Ureter (tissue), 1 donor: ENCODE data around the gene STAC2. TPM values are rescaled to one million over a fixed set of nuclear protein-coding genes. Genes with fewer than 3 reads are reported as not detected.
"Not testable (repeated sequence)": the region's sequence is repeated elsewhere in the genome, so short reads cannot be mapped to it uniquely, and the experiment has no call there.

Experiments
- DNase-seq: peaks from one replicate; pipeline ENCODE4 v3.0.0-alpha.2; 2020; ENCODE audit warnings: low spot score
- total RNA-seq: library from RNA; stranded (reverse); gene quantifications from one replicate; pipeline ENCODE4 v1.2.4, GENCODE V29; 2023
- donor health status: DM: yes; HTN: yes; CAD: no.

Gene STAC2, protein sequence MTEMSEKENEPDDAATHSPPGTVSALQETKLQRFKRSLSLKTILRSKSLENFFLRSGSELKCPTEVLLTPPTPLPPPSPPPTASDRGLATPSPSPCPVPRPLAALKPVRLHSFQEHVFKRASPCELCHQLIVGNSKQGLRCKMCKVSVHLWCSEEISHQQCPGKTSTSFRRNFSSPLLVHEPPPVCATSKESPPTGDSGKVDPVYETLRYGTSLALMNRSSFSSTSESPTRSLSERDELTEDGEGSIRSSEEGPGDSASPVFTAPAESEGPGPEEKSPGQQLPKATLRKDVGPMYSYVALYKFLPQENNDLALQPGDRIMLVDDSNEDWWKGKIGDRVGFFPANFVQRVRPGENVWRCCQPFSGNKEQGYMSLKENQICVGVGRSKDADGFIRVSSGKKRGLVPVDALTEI
- total RNA-seq: 1.6 TPM

- no peak for DNase-seq
These were observed at the start of gene STAC2 for GRCh38 chr17:39225308-39225958. TSS of gene STAC2 (minus strand) at chr17:39225945. CDS start at chr17:39225502, 443 bp downstream.

- DNase-seq: no peak
These were observed 45.8 kb upstream of the STAC2 start for GRCh38 chr17:39271546-39271945.

DNA sequence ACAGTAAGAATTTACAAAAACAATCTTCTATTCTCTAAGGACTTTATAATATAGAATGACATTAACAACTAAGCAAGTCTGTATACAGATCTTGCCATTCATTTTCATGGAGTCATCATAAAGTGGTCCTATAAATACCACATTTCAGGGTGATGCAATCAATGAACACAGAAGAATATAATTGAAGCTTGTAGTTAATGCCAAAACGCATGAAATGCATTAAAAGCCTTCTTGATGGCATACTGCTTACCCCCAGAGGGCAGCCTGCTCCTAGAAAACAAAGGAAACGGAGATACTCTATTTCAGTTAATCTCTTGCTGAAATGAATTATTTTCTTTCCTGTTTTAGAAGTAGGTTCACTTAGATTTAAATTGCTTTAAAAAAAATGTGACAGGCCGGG, 45.2 kb upstream of the STAC2 start:
- no peak for DNase-seq

- peak; percentile 5 for DNase-seq
These were observed 38.4 kb upstream of the STAC2 start for GRCh38 chr17:39264119-39264518.

GRCh38 chr17:39261286-39261685, 35.5 kb upstream of the STAC2 start:
- DNase-seq: peak; percentile 14

DNA sequence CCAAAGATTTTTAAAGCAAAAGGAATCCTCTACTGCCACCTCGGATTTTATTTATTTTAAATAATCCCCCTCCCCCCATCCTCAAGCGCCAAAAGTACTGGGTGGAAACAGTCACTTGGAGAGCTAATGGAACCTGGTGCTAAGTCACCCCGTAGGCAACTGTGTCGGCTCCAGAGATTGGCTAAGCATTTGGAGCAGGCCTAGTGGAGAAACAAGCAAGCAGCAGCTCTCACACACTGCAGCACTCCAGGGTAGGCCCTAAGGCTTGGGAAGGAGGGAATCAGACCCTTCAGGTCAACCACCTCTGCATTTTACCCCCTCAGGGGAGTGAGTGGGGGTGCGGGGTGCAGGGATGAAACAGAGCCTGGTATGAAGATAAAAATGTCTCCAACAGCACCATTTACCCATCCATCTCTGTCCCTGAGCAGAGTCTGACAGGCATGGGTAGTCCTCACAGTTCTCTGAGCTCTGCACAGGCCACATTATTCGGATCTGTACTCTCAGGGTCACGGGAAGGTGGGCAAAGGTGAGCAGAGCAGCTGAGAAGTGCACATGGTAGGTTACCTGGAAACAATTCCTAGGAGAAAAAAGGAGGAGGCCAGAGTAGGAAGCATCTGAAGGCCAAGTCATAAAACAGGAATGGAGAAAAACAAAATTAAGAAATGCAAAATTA, 27.2 kb upstream of the STAC2 start:
- no peak for DNase-seq

DNA sequence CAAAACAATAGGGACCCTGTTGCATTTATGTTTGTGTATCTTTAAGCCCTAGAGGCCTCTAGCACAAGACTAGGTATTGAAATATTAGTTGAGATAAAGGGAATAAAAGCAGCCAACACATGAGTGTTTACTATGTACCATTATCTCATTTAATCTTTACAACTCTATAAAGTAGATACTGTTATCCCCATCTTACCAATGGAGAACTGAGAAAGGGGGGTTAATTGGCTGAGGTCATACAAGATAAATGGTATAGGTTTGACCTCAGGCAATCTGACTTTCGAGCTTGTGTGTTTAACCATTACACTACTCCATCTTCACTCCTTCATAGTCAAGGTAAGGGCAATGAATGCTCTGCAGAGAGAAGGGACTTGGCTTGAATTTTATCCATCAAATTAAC, 26.3 kb upstream of the STAC2 start:
- no peak for DNase-seq

DNA sequence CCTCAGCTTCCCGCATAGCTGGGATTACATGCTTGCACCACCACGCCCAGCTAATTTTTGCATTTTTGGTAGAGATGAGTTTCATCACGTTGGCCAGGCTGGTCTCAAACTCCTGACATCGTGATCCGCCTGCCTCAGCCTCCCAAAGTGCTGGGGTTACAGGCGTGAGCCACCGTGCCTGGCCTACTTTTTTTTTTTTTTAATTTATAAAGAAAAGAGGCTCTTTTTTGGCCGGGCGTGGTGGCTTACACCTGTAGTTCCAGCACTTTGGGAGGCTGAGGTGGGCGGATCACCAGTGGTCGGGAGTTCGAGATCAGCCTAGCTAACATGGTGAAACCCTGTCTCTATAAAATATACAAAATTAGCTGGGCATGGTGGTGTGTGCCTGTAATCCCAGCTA, 24.3 kb upstream of the STAC2 start:
- DNase-seq: not testable (repeated sequence)

DNA sequence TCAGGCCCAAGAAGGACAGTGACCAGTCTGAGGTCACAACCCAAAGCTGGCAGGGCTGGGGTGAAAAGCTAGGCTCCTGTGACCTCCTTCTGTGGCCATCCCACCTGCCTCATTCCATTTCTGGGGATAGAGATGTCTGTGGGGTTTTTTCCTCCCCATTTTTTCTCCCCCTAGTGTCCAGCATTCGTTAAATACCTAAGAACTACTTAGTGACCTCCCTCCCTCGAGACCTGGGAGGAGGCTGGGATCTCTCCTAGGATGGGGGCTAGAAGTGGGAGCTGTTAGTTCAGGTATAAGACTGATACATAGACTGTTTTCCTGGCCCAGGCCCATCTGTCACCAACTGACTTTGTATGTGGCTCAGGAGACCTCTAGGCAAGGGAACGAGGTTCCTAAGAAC, 20.5 kb upstream of the STAC2 start:
- no peak for DNase-seq

- DNase-seq: peak; percentile 92
These were observed 19.1 kb upstream of the STAC2 start for GRCh38 chr17:39244600-39245570.

DNA sequence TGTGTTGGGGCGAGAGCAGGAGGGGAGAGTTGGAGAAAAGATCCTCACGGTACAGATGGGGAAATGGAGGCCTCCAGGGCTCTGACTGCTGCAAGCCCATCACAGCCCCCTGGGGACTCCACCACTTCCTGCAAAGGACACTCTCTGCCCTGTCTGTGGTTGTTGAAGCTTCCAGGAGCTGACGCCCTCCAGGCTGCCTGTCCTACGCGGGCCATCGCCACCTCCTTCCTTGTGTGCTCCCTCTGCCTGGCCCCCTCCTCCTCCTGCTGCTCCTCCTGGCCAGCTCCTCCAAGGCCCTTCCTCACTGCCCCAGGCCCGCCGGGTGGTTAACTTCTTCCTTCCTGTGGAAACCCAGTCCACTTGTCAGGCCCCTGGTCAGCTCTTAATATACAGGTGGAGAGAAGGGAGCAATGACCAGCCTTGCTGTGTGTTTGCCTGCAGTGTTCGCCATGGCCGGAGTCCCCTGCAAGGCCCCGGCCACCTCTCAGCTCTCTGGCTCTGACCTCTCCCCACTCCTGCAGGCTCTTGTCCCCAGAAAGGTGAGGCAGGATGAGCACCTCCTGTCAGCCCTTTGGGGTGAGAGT, 18.4 kb upstream of the STAC2 start:
- DNase-seq: no peak

DNA sequence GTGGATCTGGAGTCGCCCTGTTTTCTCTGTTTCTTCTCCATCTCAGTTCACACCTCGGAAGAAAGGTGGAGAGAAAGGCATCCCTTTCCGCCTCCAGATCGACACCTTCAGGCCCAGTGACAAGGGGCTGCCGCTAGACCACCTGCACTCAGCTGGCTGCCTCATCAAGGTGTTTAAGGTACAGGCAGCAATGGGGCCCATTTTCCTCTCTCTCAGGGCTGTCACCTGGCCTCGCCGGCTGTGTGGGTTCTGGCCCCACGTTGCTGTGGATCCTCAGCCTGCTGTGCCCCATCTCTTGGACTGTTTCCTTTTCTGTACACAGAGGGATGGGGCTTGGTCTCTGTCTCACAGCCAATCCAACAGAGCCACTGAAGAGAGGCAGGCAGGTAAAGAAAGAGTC, 17.4 kb upstream of the STAC2 start:
- no peak for DNase-seq

DNA sequence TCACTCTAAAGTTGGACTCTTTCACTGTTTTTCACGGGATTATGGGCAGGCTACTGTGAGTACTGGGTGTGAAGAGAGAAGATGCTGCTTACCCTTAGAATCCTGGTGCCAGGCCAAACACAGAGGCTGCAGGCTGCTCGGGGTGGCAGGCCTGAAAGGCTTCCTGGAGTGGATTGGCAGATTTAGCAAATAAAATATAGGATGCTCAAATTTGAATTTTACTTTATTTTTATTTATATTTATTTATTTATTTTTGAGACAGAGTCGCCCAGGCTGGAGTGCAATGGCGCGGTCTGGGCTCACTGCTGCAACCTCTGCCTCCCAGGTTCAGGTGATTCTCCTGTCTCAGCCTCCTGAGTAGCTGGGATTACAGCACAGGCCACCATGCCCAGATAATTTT, 14.9 kb upstream of the STAC2 start:
- DNase-seq: no peak

- no peak for DNase-seq
These were observed 14.0 kb upstream of the STAC2 start for GRCh38 chr17:39239640-39240314.

- DNase-seq: peak; percentile 78
These were observed 12.7 kb upstream of the STAC2 start for GRCh38 chr17:39238311-39238972.

GRCh38 chr17:39237586-39237985, 11.8 kb upstream of the STAC2 start:
- no peak for DNase-seq

GRCh38 chr17:39236981-39237441, 11.3 kb upstream of the STAC2 start:
- no peak for DNase-seq

DNA sequence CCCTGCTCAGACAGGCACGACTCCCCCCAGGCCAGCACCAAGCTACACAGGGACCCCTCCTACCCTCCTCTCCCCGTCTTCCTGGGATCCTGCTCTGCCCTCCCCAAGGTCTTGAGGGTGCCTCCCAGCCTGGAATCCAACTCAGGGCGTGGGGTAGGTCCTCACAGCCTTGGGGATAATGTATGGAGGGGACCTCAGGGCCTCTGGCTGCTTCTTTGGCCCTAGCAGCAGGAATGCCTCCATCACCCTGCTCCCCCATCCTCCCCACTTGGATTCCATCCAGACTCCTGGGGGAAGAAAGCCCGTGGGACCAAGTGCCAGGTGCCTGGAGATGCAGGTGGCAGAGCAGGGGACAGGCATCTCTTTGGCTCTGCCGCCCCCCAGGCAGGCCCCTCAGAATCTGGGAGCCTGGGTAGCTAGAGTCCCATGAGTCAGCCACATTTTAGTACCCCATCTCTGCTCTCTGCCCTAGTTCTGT, 10.7 kb upstream of the STAC2 start:
- DNase-seq: no peak

DNA sequence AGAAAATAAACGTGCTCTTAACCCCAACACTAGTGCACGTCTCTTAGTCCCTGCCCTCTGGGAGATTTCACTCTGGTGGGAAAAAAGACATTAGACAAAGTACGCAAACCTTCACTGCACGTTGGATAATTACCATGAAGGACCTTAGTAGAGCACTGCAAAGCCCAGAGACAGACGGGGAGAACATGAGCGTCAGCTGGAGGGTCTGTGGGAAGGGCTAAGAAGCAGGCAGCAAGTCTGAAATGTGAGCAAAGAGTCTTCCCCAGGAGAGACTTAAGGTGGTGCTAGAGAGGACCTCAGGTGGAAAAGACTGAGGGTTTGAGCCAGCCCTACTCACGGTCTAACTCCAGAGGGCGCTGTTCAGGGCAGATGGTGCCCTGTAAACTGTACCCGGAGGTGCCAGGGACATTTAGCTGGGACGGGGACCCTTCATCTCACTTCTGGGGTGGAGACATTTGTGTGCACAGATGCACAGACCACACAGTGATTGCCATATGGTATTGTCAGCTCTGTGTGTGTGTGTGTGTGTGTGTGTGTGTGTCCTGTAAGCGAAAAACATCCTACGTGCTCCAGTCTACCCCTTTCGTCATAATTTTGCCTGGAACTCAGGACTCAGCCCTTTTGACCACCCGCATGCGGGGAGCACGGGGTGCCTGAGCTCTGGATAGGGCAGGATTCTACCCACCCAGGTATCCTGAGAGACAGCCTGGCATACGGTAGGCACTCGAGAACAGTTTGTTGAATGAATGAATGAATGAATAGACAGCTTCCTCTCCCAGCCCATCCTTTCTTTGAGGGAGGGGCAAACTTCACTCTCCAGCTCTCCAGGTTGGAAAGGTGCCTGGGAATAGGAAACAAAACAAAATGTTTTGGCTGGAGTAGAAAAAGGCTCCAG, 10.1 kb upstream of the STAC2 start:
- no peak for DNase-seq
